Body of pancreas (tissue), 4 donors: ENCODE data around the gene CHSY3.

Source experiments
- POLR2A ChIP-seq, 3 donors: fragments of 450-650 bp; IDR thresholded peaks; one replicate each; pipeline ENCODE4 v1.6.1; 2016; ENCODE audit warnings: antibody characterized with exemption in 3 of 3, mild to moderate bottlenecking in 2 of 3
- TF ChIP-seq, protein P1 (sequence below), 7 experiments: fragments of 450-650 bp in 4 of 7; fragments of 200-600 bp in 3 of 7; sonication (generic) in 3 of 7; IDR thresholded peaks; one replicate each; pipeline ENCODE4 v1.5.1; 2016 to 2019; ENCODE audit warnings: antibody characterized with exemption in 7 of 7

DNA sequence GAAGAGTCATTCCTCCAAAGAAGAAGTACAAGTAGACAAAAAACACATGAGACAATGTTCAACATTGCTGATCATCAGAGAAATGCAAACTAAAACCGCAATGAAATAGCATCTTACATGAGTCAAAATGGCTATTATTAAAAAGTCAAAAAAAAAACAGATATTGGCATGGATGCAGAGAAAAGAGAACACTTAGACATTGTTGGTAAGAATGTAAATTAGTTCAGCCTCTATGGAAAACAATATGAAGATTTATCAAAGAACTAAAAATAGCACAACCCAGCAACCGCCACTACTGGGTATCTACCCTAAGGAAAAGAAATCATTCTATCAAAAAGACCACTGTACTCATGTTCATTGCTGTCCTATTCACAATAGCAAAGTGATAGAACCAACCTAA, 157.5 kb downstream of the CHSY3 start:
- TF ChIP-seq, protein P1, sequence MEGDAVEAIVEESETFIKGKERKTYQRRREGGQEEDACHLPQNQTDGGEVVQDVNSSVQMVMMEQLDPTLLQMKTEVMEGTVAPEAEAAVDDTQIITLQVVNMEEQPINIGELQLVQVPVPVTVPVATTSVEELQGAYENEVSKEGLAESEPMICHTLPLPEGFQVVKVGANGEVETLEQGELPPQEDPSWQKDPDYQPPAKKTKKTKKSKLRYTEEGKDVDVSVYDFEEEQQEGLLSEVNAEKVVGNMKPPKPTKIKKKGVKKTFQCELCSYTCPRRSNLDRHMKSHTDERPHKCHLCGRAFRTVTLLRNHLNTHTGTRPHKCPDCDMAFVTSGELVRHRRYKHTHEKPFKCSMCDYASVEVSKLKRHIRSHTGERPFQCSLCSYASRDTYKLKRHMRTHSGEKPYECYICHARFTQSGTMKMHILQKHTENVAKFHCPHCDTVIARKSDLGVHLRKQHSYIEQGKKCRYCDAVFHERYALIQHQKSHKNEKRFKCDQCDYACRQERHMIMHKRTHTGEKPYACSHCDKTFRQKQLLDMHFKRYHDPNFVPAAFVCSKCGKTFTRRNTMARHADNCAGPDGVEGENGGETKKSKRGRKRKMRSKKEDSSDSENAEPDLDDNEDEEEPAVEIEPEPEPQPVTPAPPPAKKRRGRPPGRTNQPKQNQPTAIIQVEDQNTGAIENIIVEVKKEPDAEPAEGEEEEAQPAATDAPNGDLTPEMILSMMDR (IDR thresholded peaks at IDR 0.05), result no peak
- no peak for TF ChIP-seq POLR2A (IDR thresholded peaks at IDR 0.05)
